ENCODE measurements around the gene ZSWIM4. TPM values are rescaled to one million over a fixed set of nuclear protein-coding genes. Genes with fewer than 3 reads are reported as not detected.

Gene ZSWIM4
- total RNA-seq, 1 experiment from 2014 or later: 8.7 TPM

Small RNAs within 50 kb of the gene (microRNA-seq; reads per million reads assigned to microRNA genes)
- gene MIR181C (ENCODE audit: unreplicated experiment): 220 reads per million, percentile 63 among the genes with 10 or more reads in this experiment
- gene MIR181D (ENCODE audit: unreplicated experiment): 229 reads per million, percentile 63 among the genes with 10 or more reads in this experiment

Other genes with a start within 250 kb of the ZSWIM4 start
- 19.5 TPM for gene MRI1, start 30.9 kb upstream of the ZSWIM4 start, total RNA-seq (2021; ENCODE audit: unreplicated experiment)
- 97.2 TPM for gene C19orf53, start 21.0 kb upstream of the ZSWIM4 start, total RNA-seq (2021; ENCODE audit: unreplicated experiment)
- gene NANOS3, start 81.7 kb downstream of the ZSWIM4 start, total RNA-seq (2021; ENCODE audit: unreplicated experiment): 0.33 TPM
- gene BRME1, start 110.7 kb downstream of the ZSWIM4 start, total RNA-seq (2021; ENCODE audit: unreplicated experiment): 6.5 TPM
- gene CC2D1A, start 110.8 kb downstream of the ZSWIM4 start, total RNA-seq (2021; ENCODE audit: unreplicated experiment): 28.0 TPM
- gene PODNL1, start 143.0 kb downstream of the ZSWIM4 start, total RNA-seq (2021; ENCODE audit: unreplicated experiment): 1.4 TPM
- gene DCAF15, start 157.1 kb downstream of the ZSWIM4 start, total RNA-seq (2021; ENCODE audit: unreplicated experiment): 38.8 TPM
- gene RFX1, start 210.9 kb downstream of the ZSWIM4 start, total RNA-seq (2021; ENCODE audit: unreplicated experiment): 15.2 TPM
- gene RLN3, start 232.7 kb downstream of the ZSWIM4 start, total RNA-seq (2021; ENCODE audit: unreplicated experiment): not detected
- gene IL27RA, start 236.3 kb downstream of the ZSWIM4 start, total RNA-seq (2021; ENCODE audit: unreplicated experiment): 10.2 TPM

Data from Panc1 (cell line).